ENCODE results near the gene GNAZ.

GRCh38 chr22:23169043-23169406, 98.7 kb downstream of the GNAZ start:
- no peak for TF ChIP-seq GATA2 (IDR thresholded peaks at IDR 0.05; ENCODE audit: low read depth, low read length)
- no peak for TF ChIP-seq GATA3 (IDR thresholded peaks at IDR 0.05; ENCODE audit: low read depth, low read length)
